Activated T-cell treated with anti-CD3 and anti-CD28 coated beads, Interleukin-2, amount 50 U/mL, for 72 hours (primary cell): ENCODE measurements around the gene CABLES1. TPM values are rescaled to one million over a fixed set of nuclear protein-coding genes. Genes with fewer than 3 reads are reported as not detected.
"Not testable (repeated sequence)": the region's sequence is repeated elsewhere in the genome, so short reads cannot be mapped to it uniquely, and the experiment has no call there.

Experiments
- ATAC-seq, 2 donors: fragments of 150-1000 bp; cut with Tn5 transposase; replicated peaks in 1 of 2; 2 replicates each; pipeline ENCODE4 v1.10.0; 2021; ENCODE audit warnings: moderate library complexity in 2 of 2, mild to moderate bottlenecking in 1 of 2
- DNase-seq, 2 donors: peaks; one replicate each; pipeline ENCODE4 v3.0.0; 2021 to 2022; ENCODE audit warnings: mixed read lengths in 1 of 2
- H3K27ac Mint-ChIP-seq: one replicate; pipeline ENCODE4 v1.8.0; 2022; ENCODE audit warnings: mild to moderate bottlenecking, moderate library complexity, mixed read lengths
- H3K27me3 Mint-ChIP-seq: one replicate; pipeline ENCODE4 v1.8.0; 2022; ENCODE audit warnings: low read depth, mixed read lengths
- H3K36me3 Mint-ChIP-seq, 2 donors: one replicate each; pipeline ENCODE4 v1.8.0; 2022; ENCODE audit warnings: mixed read lengths in 2 of 2, mild to moderate bottlenecking in 1 of 2; ENCODE audit not compliant: insufficient read depth in 2 of 2
- H3K4me1 Mint-ChIP-seq: one replicate; pipeline ENCODE4 v1.8.0; 2022; ENCODE audit warnings: low read depth, mixed read lengths
- H3K4me3 Mint-ChIP-seq, 2 donors: one replicate each; pipeline ENCODE4 v1.8.0; 2022; ENCODE audit warnings: mild to moderate bottlenecking in 2 of 2, mixed read lengths in 2 of 2, moderate library complexity in 2 of 2
- H3K9me3 Mint-ChIP-seq, 2 donors: one replicate each; pipeline ENCODE4 v1.8.0; 2022; ENCODE audit warnings: mixed read lengths in 2 of 2
- total RNA-seq, 2 donors: library from RNA; stranded (reverse); gene quantifications; one replicate each; pipeline ENCODE4 v1.2.3, GENCODE V29; 2022

CABLES1 gene
- total RNA-seq, 2 donors from 2014 or later, result 5.5 to 15.0 TPM

- Mint-ChIP-seq H3K4me1 (no peaks in the 10 kb centered on the region), H3K9me3 (no peaks in the 10 kb centered on the region), H3K36me3 (no peaks in the 10 kb centered on the region), H3K27ac (no peak overlapping the region), H3K27me3 (no peaks in the 10 kb centered on the region), H3K4me3 (no peak overlapping the region)
- DNase-seq, result no peak
- no peak for ATAC-seq
These were observed 19.7 kb downstream of the CABLES1 start for GRCh38 chr18:23154823-23155500.

GRCh38 chr18:23155537-23155936, 20.3 kb downstream of the CABLES1 start:
- no peaks in the 10 kb centered on the region for H3K4me1 Mint-ChIP-seq
- H3K36me3 Mint-ChIP-seq, result no peaks in the 10 kb centered on the region
- no peak overlapping the region for H3K4me3 Mint-ChIP-seq

GRCh38 chr18:23156134-23156533, 20.8 kb downstream of the CABLES1 start:
- no peaks in the 10 kb centered on the region for H3K4me1 Mint-ChIP-seq
- no peak overlapping the region for H3K27ac Mint-ChIP-seq
- H3K27me3 Mint-ChIP-seq, result no peaks in the 10 kb centered on the region
- DNase-seq, result no peak
- H3K4me3 Mint-ChIP-seq, result no peak overlapping the region
- H3K9me3 Mint-ChIP-seq, result no peaks in the 10 kb centered on the region
- H3K36me3 Mint-ChIP-seq, result no peaks in the 10 kb centered on the region
- ATAC-seq, result no peak

More at GRCh38 chr18:23155537-23155936, 20.3 kb downstream of the CABLES1 start:
- H3K9me3 Mint-ChIP-seq, result no peaks in the 10 kb centered on the region
- H3K27me3 Mint-ChIP-seq, result no peaks in the 10 kb centered on the region
- H3K27ac Mint-ChIP-seq, result no peak overlapping the region
- no peak for ATAC-seq
- no peak for DNase-seq

- ATAC-seq (no peak), DNase-seq (no peak)
- Mint-ChIP-seq H3K9me3 (no peaks in the 10 kb centered on the region), H3K4me3 (no peak overlapping the region), H3K4me1 (no peaks in the 10 kb centered on the region), H3K27me3 (no peaks in the 10 kb centered on the region), H3K36me3 (no peaks in the 10 kb centered on the region), H3K27ac (no peak overlapping the region)
These were observed 22.8 kb downstream of the CABLES1 start for GRCh38 chr18:23158058-23158457.

- H3K36me3 Mint-ChIP-seq, H3K27me3 Mint-ChIP-seq, H3K27ac Mint-ChIP-seq, H3K4me3 Mint-ChIP-seq, H3K9me3 Mint-ChIP-seq, DNase-seq, H3K4me1 Mint-ChIP-seq, ATAC-seq: not testable (repeated sequence)
These were observed 23.6 kb downstream of the CABLES1 start for GRCh38 chr18:23158884-23159283.

- no peak overlapping the region for H3K4me3 Mint-ChIP-seq
- H3K27me3 Mint-ChIP-seq, result no peaks in the 10 kb centered on the region
- no peak overlapping the region for H3K27ac Mint-ChIP-seq
- ATAC-seq (no peak), DNase-seq (no peak)
- no peaks in the 10 kb centered on the region for H3K9me3 Mint-ChIP-seq
- no peaks in the 10 kb centered on the region for H3K4me1 Mint-ChIP-seq
- no peaks in the 10 kb centered on the region for H3K36me3 Mint-ChIP-seq
These were observed 24.1 kb downstream of the CABLES1 start for GRCh38 chr18:23159344-23159743.

GRCh38 chr18:23162473-23162872, 27.2 kb downstream of the CABLES1 start:
- DNase-seq, result no peak

GRCh38 chr18:23163786-23164533, 28.7 kb downstream of the CABLES1 start:
- Mint-ChIP-seq H3K27me3 (no peaks in the 10 kb centered on the region), H3K9me3 (no peaks in the 10 kb centered on the region), H3K4me3 (no peak overlapping the region), H3K4me1 (no peaks in the 10 kb centered on the region), H3K27ac (no peak overlapping the region), H3K36me3 (no peaks in the 10 kb centered on the region)
- ATAC-seq (no peak), DNase-seq (no peak)

More at GRCh38 chr18:23162473-23162872, 27.2 kb downstream of the CABLES1 start:
- ATAC-seq, result no peak
- Mint-ChIP-seq H3K27ac (no peak overlapping the region), H3K4me1 (no peaks in the 10 kb centered on the region), H3K27me3 (no peaks in the 10 kb centered on the region), H3K36me3 (no peaks in the 10 kb centered on the region), H3K9me3 (no peaks in the 10 kb centered on the region), H3K4me3 (no peak overlapping the region)

- H3K4me3 Mint-ChIP-seq, result no peak overlapping the region
- no peaks in the 10 kb centered on the region for H3K9me3 Mint-ChIP-seq
- no peaks in the 10 kb centered on the region for H3K4me1 Mint-ChIP-seq
- DNase-seq (no peak), ATAC-seq (no peak)
- no peaks in the 10 kb centered on the region for H3K27me3 Mint-ChIP-seq
- no peaks in the 10 kb centered on the region for H3K36me3 Mint-ChIP-seq
- no peak overlapping the region for H3K27ac Mint-ChIP-seq
These were observed 30.2 kb downstream of the CABLES1 start for GRCh38 chr18:23165271-23166068.

- no peaks in the 10 kb centered on the region for H3K4me1 Mint-ChIP-seq
- H3K27me3 Mint-ChIP-seq, result peaks cover 4% of the 10 kb centered on the region
- DNase-seq, result no peak
- no peak for ATAC-seq
- H3K36me3 Mint-ChIP-seq, result no peaks in the 10 kb centered on the region
- H3K4me3 Mint-ChIP-seq, result no peak overlapping the region
- H3K9me3 Mint-ChIP-seq, result no peaks in the 10 kb centered on the region
- H3K27ac Mint-ChIP-seq, result no peak overlapping the region
These were observed 31.7 kb downstream of the CABLES1 start for GRCh38 chr18:23166891-23167541.

- ATAC-seq, result no peak
- H3K4me3 Mint-ChIP-seq, result no peak overlapping the region
- no peaks in the 10 kb centered on the region for H3K36me3 Mint-ChIP-seq
- peaks cover 4% of the 10 kb centered on the region for H3K27me3 Mint-ChIP-seq
- no peaks in the 10 kb centered on the region for H3K9me3 Mint-ChIP-seq
- no peak overlapping the region for H3K27ac Mint-ChIP-seq
- H3K4me1 Mint-ChIP-seq, result no peaks in the 10 kb centered on the region
- DNase-seq, result no peak
These were observed 34.4 kb downstream of the CABLES1 start for GRCh38 chr18:23169673-23170044.

- DNase-seq (no peak), ATAC-seq (no peak)
- H3K27ac Mint-ChIP-seq, result no peak overlapping the region
- H3K4me1 Mint-ChIP-seq, result no peaks in the 10 kb centered on the region
- no peak overlapping the region for H3K4me3 Mint-ChIP-seq
- no peaks in the 10 kb centered on the region for H3K36me3 Mint-ChIP-seq
- H3K9me3 Mint-ChIP-seq, result no peaks in the 10 kb centered on the region
- peaks cover 4% of the 10 kb centered on the region for H3K27me3 Mint-ChIP-seq
These were observed 34.9 kb downstream of the CABLES1 start for GRCh38 chr18:23170137-23170536.
